ENCODE results near the gene SLC12A8.

- TF ChIP-seq CTCF (IDR thresholded peaks at IDR 0.05; ENCODE audit: low read length), result no peak
- TF ChIP-seq EZH2 (optimal IDR thresholded peaks at IDR 0.05; ENCODE audit: low read depth, low read length), result no peak
Measured at GRCh38 chr3:125165948-125166553, 46.5 kb downstream of the SLC12A8 start.
